Fibroblast of skin of left quadriceps (primary cell): ENCODE data around the gene ACOXL.
A peak's percentile ranks its signal among the peaks of the same experiment; 100 is the strongest.

Experiments
- DNase-seq, 2 experiments: peaks; one replicate each; pipeline ENCODE4 v3.0.0-alpha.2; 2013; ENCODE audit warnings: low read depth in 2 of 2

Gene ACOXL

GRCh38 chr2:111007757-111008688 lies 275.6 kb downstream of the ACOXL start:
- DNase-seq: no peak

GRCh38 chr2:111011218-111011617 lies 278.8 kb downstream of the ACOXL start:
- no peak for DNase-seq

- DNase-seq: no peak
Observed at GRCh38 chr2:111015283-111015995, 283.1 kb downstream of the ACOXL start.

- no peak for DNase-seq
Observed at GRCh38 chr2:111017034-111017622, 284.8 kb downstream of the ACOXL start.

GRCh38 chr2:111017909-111018308 lies 285.5 kb downstream of the ACOXL start:
- DNase-seq: no peak

- DNase-seq: no peak
Observed at GRCh38 chr2:111019381-111019780, 287.0 kb downstream of the ACOXL start.

- DNase-seq: no peak
Observed at GRCh38 chr2:111022633-111023032, 290.3 kb downstream of the ACOXL start.

GRCh38 chr2:111024496-111024895 lies 292.1 kb downstream of the ACOXL start:
- DNase-seq: no peak

- no peak for DNase-seq
Observed at GRCh38 chr2:111025288-111025687, 292.9 kb downstream of the ACOXL start.

GRCh38 chr2:111028720-111029119 lies 296.3 kb downstream of the ACOXL start:
- DNase-seq: no peak

GRCh38 chr2:111029181-111029927 lies 297.0 kb downstream of the ACOXL start:
- DNase-seq: no peak

GRCh38 chr2:111030260-111030891 lies 298.0 kb downstream of the ACOXL start:
- DNase-seq: peak in 1 of 2 experiments; percentile 2

GRCh38 chr2:111030945-111031344 lies 298.6 kb downstream of the ACOXL start:
- DNase-seq: no peak

- DNase-seq: no peak
Observed at GRCh38 chr2:111031546-111032478, 299.4 kb downstream of the ACOXL start.

GRCh38 chr2:111032721-111033429 lies 300.5 kb downstream of the ACOXL start:
- DNase-seq: no peak

GRCh38 chr2:111034146-111034545 lies 301.8 kb downstream of the ACOXL start:
- no peak for DNase-seq

- DNase-seq: no peak
Observed at GRCh38 chr2:111034606-111035005, 302.2 kb downstream of the ACOXL start.

GRCh38 chr2:111035830-111036441 lies 303.6 kb downstream of the ACOXL start:
- DNase-seq: no peak

GRCh38 chr2:111037128-111037527 lies 304.8 kb downstream of the ACOXL start:
- DNase-seq: no peak
